HEK293 (cell line): ENCODE data around the gene ALDH18A1.

Source experiments
- KLF1 ChIP-seq: fragments of 450-650 bp; formaldehyde crosslinking; IDR thresholded peaks from 2 replicates; pipeline ENCODE4 v1.5.1; 2016; ENCODE audit warnings: missing biosample characterization, missing genetic modification characterization
- ZNF280D ChIP-seq: fragments of 450-650 bp; formaldehyde crosslinking; IDR thresholded peaks from 2 replicates; pipeline ENCODE4 v1.5.1; 2016; ENCODE audit warnings: missing biosample characterization, missing genetic modification characterization

DNA sequence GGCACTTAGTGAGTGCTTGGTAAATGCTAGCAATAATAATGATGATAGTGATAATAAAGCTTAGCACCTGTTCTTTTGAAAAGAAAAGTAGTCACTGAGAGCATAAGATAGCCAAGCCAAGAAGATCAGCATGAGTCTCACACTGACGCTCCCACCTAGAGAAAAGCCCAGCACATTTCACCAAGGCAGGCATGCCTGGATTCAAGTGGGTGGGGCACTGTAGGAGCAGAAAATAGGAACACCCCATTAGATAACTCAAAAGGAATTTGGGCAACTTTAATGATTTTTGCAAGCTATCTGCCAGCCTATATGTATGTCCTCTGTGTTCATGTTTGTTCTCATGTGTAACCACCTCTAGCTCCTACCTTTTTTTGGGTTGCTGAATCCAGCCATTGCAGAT lies 77.2 kb downstream of the ALDH18A1 start:
- TF ChIP-seq ZNF280D, result no peak
- no peak for TF ChIP-seq KLF1 (tag by site-specific recombination)
